ENCODE measurements around the gene GLDN. TPM values are rescaled to one million over a fixed set of nuclear protein-coding genes. Genes with fewer than 3 reads are reported as not detected.

GLDN gene
- total RNA-seq, 4 donors from 2014 or later = 0.27 to 1.8 (median 1.2) TPM

- Histone ChIP-seq H3K4me1 (peaks cover 0 to 6% of the 10 kb centered on the region in 2 donors), H3K4me3 (replicated peaks in 1 of 3) (no peak overlapping the region), H3K9me3 (no peaks in the 10 kb centered on the region), H3K27me3 (no peaks in the 10 kb centered on the region), H3K36me3 (no peaks in the 10 kb centered on the region), H3K27ac (no peak overlapping the region)
- intact Hi-C loops (cut with DNase I) = no loop called here
- no peak for TF ChIP-seq POLR2A (IDR thresholded peaks at IDR 0.05)
- no peak for TF ChIP-seq CTCF (IDR thresholded peaks at IDR 0.05)
- WGBS, 2 donors = 78 to 86% methylated on average over 4 of the region's 4 CpGs
- no peak for DNase-seq
Measured at GRCh38 chr15:51321316-51321715, 20.1 kb upstream of the GLDN start.

- Histone ChIP-seq H3K9me3 (no peaks in the 10 kb centered on the region), H3K27ac (peak overlapping the region in 2 of 3 donors; percentile 13 to 53), H3K4me1 (peaks cover 0 to 6% of the 10 kb centered on the region in 2 donors), H3K36me3 (no peaks in the 10 kb centered on the region), H3K4me3 (replicated peaks in 1 of 3) (no peak overlapping the region), H3K27me3 (no peaks in the 10 kb centered on the region)
- DNase-seq = peak; percentile 40 to 54
- TF ChIP-seq POLR2A (IDR thresholded peaks at IDR 0.05) = no peak
- no peak for TF ChIP-seq CTCF (IDR thresholded peaks at IDR 0.05)
- intact Hi-C loops (cut with DNase I) = no loop called here
- WGBS, 2 donors = 70 to 75% methylated on average over 1 of the region's 1 CpG
Measured at GRCh38 chr15:51322621-51323296, 18.7 kb upstream of the GLDN start.

GRCh38 chr15:51323749-51324148 lies 17.7 kb upstream of the GLDN start:
- no peak for TF ChIP-seq POLR2A (IDR thresholded peaks at IDR 0.05)
- TF ChIP-seq CTCF (IDR thresholded peaks at IDR 0.05) = no peak
- no peaks in the 10 kb centered on the region for H3K9me3 ChIP-seq
- no peak overlapping the region for H3K4me3 ChIP-seq (replicated peaks in 1 of 3)
- intact Hi-C loops (cut with DNase I) = no loop called here
- H3K4me1 ChIP-seq = peaks cover 0 to 6% of the 10 kb centered on the region in 2 donors
- H3K27ac ChIP-seq = peak overlapping the region in 1 of 3 donors; percentile 12
- H3K27me3 ChIP-seq = no peaks in the 10 kb centered on the region
- no peak for DNase-seq
- no peaks in the 10 kb centered on the region for H3K36me3 ChIP-seq
- 81% methylated on average over 7 of the region's 7 CpGs for WGBS, 2 donors

- Histone ChIP-seq H3K36me3 (no peaks in the 10 kb centered on the region), H3K27ac (no peak overlapping the region), H3K27me3 (no peaks in the 10 kb centered on the region), H3K4me3 (replicated peaks in 1 of 3) (no peak overlapping the region), H3K4me1 (peaks cover 0 to 6% of the 10 kb centered on the region in 2 donors), H3K9me3 (no peaks in the 10 kb centered on the region)
- WGBS, 2 donors = 81 to 94% methylated on average over 3 of the region's 3 CpGs
- no peak for TF ChIP-seq CTCF (IDR thresholded peaks at IDR 0.05)
- TF ChIP-seq POLR2A (IDR thresholded peaks at IDR 0.05) = no peak
- intact Hi-C loops (cut with DNase I) = no loop called here
- DNase-seq = no peak
Measured at GRCh38 chr15:51325167-51325566, 16.3 kb upstream of the GLDN start.

GRCh38 chr15:51327081-51327480 lies 14.4 kb upstream of the GLDN start:
- Histone ChIP-seq H3K4me3 (replicated peaks in 1 of 3) (no peak overlapping the region), H3K4me1 (peaks cover 0 to 6% of the 10 kb centered on the region in 2 donors), H3K9me3 (no peaks in the 10 kb centered on the region), H3K36me3 (no peaks in the 10 kb centered on the region), H3K27me3 (no peaks in the 10 kb centered on the region), H3K27ac (no peak overlapping the region)
- TF ChIP-seq POLR2A (IDR thresholded peaks at IDR 0.05) = no peak
- TF ChIP-seq CTCF (IDR thresholded peaks at IDR 0.05) = no peak
- no peak for DNase-seq
- WGBS, 2 donors = 82 to 84% methylated on average over 2 of the region's 2 CpGs
- intact Hi-C loops (cut with DNase I) = no loop called here

All from thyroid gland (tissue), 4 donors.